ENCODE results near the gene GALNT18. TPM values are rescaled to one million over a fixed set of nuclear protein-coding genes. Genes with fewer than 3 reads are reported as not detected.

Gene GALNT18
- total RNA-seq, 1 experiment from 2014 or later: 1.7 TPM

DNA sequence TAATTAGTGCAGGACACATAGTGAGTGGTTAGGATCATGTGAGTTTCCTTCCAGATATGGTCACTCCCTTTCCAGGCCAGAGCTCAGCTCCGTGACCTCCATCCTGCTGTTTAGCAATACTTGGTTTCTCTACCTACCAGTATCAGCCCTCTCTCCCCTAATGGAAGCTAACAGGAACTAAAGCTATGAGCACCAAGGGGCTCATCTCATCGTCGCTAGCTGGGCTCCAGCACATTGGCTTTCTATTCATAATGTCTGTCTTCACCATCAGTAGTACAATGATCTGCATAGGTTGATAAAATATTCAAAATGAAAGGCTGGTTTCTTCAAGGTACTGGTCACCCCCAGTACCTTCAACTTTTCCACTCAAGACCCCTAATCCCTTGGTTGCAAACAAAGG lies 2.4 kb upstream of the GALNT18 start:
- Histone ChIP-seq H3K27me3 (ENCODE audit: insufficient read depth, low read length) (peaks cover 10% of the 10 kb centered on the region; the same call in 1 of the 2 replicates), H4K5ac (ENCODE audit: insufficient read length, low read depth, low read length) (no peak overlapping the region), H3K4me2 (ENCODE audit: insufficient read depth, insufficient read length, low read length) (no peak overlapping the region), H4K20me1 (ENCODE audit: control insufficient read depth, insufficient read depth, insufficient read length) (no peaks in the 10 kb centered on the region), H3K79me2 (ENCODE audit: insufficient read depth, low read length) (no peaks in the 10 kb centered on the region), H4K8ac (replicated peaks; ENCODE audit: insufficient read length, low read depth, low read length) (no peak overlapping the region), H3K79me1 (ENCODE audit: insufficient read depth, low read depth, low read length, poor library complexity, severe bottlenecking) (no peaks in the 10 kb centered on the region), H2BK5ac (ENCODE audit: insufficient read length, low read length) (no peak overlapping the region), H3K4ac (ENCODE audit: low read depth, low read length) (no peak overlapping the region), H4K91ac (ENCODE audit: insufficient read length, low read depth, low read length) (no peak overlapping the region), H3K9me3 (ENCODE audit: control insufficient read depth, low read depth, low read length) (no peaks in the 10 kb centered on the region), H3K9ac (ENCODE audit: extremely low read depth, insufficient read length, low read length) (no peak overlapping the region), H2AFZ (ENCODE audit: low read length) (no peak overlapping the region), H2BK20ac (ENCODE audit: low read depth, low read length, poor library complexity, severe bottlenecking) (no peak overlapping the region), H3K27ac (ENCODE audit: insufficient read length, low read depth, low read length) (no peak overlapping the region), H3K14ac (ENCODE audit: insufficient read depth, low read length) (no peak overlapping the region), H3K23me2 (ENCODE audit: insufficient read length, low read depth, low read length, poor library complexity, severe bottlenecking) (peaks cover 16% of the 10 kb centered on the region), H3T11ph (ENCODE audit: low read length) (no peak overlapping the region), H3K23ac (ENCODE audit: insufficient read length, low read depth, low read length) (no peak overlapping the region), H2BK12ac (ENCODE audit: insufficient read length, low read depth, low read length) (no peak overlapping the region), H3K4me1 (ENCODE audit: insufficient read depth, low read length) (peaks cover 6% of the 10 kb centered on the region), H2AK5ac (ENCODE audit: insufficient read length, low read length) (no peak overlapping the region), H2BK120ac (ENCODE audit: low read depth, low read length, poor library complexity, severe bottlenecking) (no peak overlapping the region), H3K18ac (ENCODE audit: insufficient read length, low read depth, low read length) (no peak overlapping the region), H3K56ac (ENCODE audit: insufficient read length, low read depth, low read length) (no peak overlapping the region), H2BK15ac (ENCODE audit: low read depth, low read length) (no peak overlapping the region)
- no CpG with 5 or more reads among the region's 3 CpGs for WGBS (ENCODE audit: extremely low coverage, insufficient read length, low lambda C conversion rate)
- H3K27me3 Mint-ChIP-seq (ENCODE audit: low read depth): peaks cover 83% of the 10 kb centered on the region
- no peak for DNase-seq
- H3K36me3 Mint-ChIP-seq (ENCODE audit: insufficient read depth in 1 of 3, low read depth in 3 of 3): no peaks in the 10 kb centered on the region
- no peaks in the 10 kb centered on the region for H3K9me3 Mint-ChIP-seq
- TF ChIP-seq, protein P1, sequence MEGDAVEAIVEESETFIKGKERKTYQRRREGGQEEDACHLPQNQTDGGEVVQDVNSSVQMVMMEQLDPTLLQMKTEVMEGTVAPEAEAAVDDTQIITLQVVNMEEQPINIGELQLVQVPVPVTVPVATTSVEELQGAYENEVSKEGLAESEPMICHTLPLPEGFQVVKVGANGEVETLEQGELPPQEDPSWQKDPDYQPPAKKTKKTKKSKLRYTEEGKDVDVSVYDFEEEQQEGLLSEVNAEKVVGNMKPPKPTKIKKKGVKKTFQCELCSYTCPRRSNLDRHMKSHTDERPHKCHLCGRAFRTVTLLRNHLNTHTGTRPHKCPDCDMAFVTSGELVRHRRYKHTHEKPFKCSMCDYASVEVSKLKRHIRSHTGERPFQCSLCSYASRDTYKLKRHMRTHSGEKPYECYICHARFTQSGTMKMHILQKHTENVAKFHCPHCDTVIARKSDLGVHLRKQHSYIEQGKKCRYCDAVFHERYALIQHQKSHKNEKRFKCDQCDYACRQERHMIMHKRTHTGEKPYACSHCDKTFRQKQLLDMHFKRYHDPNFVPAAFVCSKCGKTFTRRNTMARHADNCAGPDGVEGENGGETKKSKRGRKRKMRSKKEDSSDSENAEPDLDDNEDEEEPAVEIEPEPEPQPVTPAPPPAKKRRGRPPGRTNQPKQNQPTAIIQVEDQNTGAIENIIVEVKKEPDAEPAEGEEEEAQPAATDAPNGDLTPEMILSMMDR (conservative IDR thresholded peaks at IDR 0.05): no peak
- no peak overlapping the region for H3K27ac Mint-ChIP-seq
- peaks cover 57 to 61% of the 10 kb centered on the region in 2 experiments for H3K4me1 Mint-ChIP-seq
- H3K4me3 Mint-ChIP-seq: no peak overlapping the region
